OCI-LY1 (cell line): ENCODE data around the gene DNAH14.

Source experiments
- H2AFZ ChIP-seq: fragments of 200-600 bp; sonication (generic), shearing (Covaris generic); 2 replicates; pipeline ENCODE4 v1.6.0; 2014; ENCODE audit warnings: antibody characterized with exemption, mild to moderate bottlenecking, low read length
- H3F3A ChIP-seq: fragments of 200-600 bp; sonication (generic), shearing (Covaris generic); 2 replicates; pipeline ENCODE4 v1.6.0; 2014; ENCODE audit warnings: mild to moderate bottlenecking, antibody characterized with exemption, low read length, moderate library complexity; ENCODE audit not compliant: insufficient read depth
- H3K27ac ChIP-seq: fragments of 200-600 bp; sonication (generic); 2 replicates; pipeline ENCODE4 v1.5.1; 2014; ENCODE audit warnings: low read length, mixed run types, mild to moderate bottlenecking, low read depth; ENCODE audit not compliant: poor library complexity, severe bottlenecking
- H3K27me3 ChIP-seq: fragments of 200-600 bp; sonication (generic); 2 replicates; pipeline ENCODE4 v1.6.0; 2014; ENCODE audit warnings: antibody characterized with exemption, mild to moderate bottlenecking, low read length, moderate library complexity; ENCODE audit not compliant: insufficient read depth
- H3K36me3 ChIP-seq: fragments of 200-600 bp; sonication (generic); 2 replicates; pipeline ENCODE4 v1.6.1; 2014; ENCODE audit warnings: mild to moderate bottlenecking, antibody characterized with exemption, low read length, moderate library complexity, mixed read lengths; ENCODE audit not compliant: insufficient read depth
- H3K4me1 ChIP-seq: fragments of 200-600 bp; sonication (generic); 2 replicates; pipeline ENCODE4 v1.5.1; 2014; ENCODE audit warnings: mild to moderate bottlenecking, low read length, moderate library complexity; ENCODE audit not compliant: insufficient read depth, severe bottlenecking
- H3K4me2 ChIP-seq: fragments of 200-600 bp; sonication (generic), shearing (Covaris generic); 2 replicates; pipeline ENCODE4 v1.6.1; 2014; ENCODE audit warnings: low read length
- H3K4me3 ChIP-seq: fragments of 200-600 bp; sonication (generic); 2 replicates; pipeline ENCODE4 v1.5.1; 2014; ENCODE audit warnings: low read length, low read depth, mild to moderate bottlenecking, mixed read lengths; ENCODE audit not compliant: poor library complexity, severe bottlenecking
- H3K79me2 ChIP-seq: fragments of 200-600 bp; shearing (Covaris generic); 2 replicates; pipeline ENCODE4 v1.6.1; 2016; ENCODE audit warnings: mixed run types, low read length, mixed read lengths; ENCODE audit not compliant: insufficient read depth
- H3K9ac ChIP-seq: fragments of 200-600 bp; sonication (generic), shearing (Covaris generic); 2 replicates; pipeline ENCODE4 v1.6.1; 2014; ENCODE audit warnings: mild to moderate bottlenecking, low read length, mixed read lengths
- H3K9me2 ChIP-seq: fragments of 200-600 bp; sonication (generic), shearing (Covaris generic); 2 replicates; pipeline ENCODE4 v1.6.1; 2014; ENCODE audit warnings: low read depth, mild to moderate bottlenecking, low read length, mixed read lengths
- H3K9me3 ChIP-seq: fragments of 200-600 bp; shearing (Covaris generic); 2 replicates; pipeline ENCODE4 v1.6.1; 2014; ENCODE audit warnings: low read length, mixed read lengths
- H4K20me1 ChIP-seq: fragments of 200-600 bp; sonication (generic), shearing (Covaris generic); 2 replicates; pipeline ENCODE4 v1.6.0; 2016; ENCODE audit warnings: mild to moderate bottlenecking, low read length; ENCODE audit not compliant: insufficient read depth
- CTCF ChIP-seq: fragments of 200-600 bp; sonication (generic), shearing (Covaris generic); IDR thresholded peaks from 2 replicates; pipeline ENCODE4 v1.5.1; 2017; ENCODE audit warnings: mild to moderate bottlenecking, antibody characterized with exemption, low read length, moderate library complexity, mixed read lengths
- EZH2 ChIP-seq: fragments of 200-600 bp; sonication (generic), shearing (Covaris generic); IDR thresholded peaks from 2 replicates; pipeline ENCODE4 v1.8.0; 2017; ENCODE audit warnings: borderline replicate concordance, mixed run types, mild to moderate bottlenecking, antibody characterized with exemption, low read length, moderate library complexity, mixed read lengths

Gene DNAH14

GRCh38 chr1:225447650-225448089, 518.2 kb downstream of the DNAH14 start:
- Histone ChIP-seq H3K9me2 (no peaks in the 10 kb centered on the region), H3K4me2 (no peak overlapping the region), H4K20me1 (no peaks in the 10 kb centered on the region), H2AFZ (no peak overlapping the region), H3K4me1 (peaks cover 33% of the 10 kb centered on the region), H3K9ac (no peak overlapping the region), H3K9me3 (no peaks in the 10 kb centered on the region), H3K4me3 (no peak overlapping the region), H3K27me3 (no peaks in the 10 kb centered on the region), H3K36me3 (no peaks in the 10 kb centered on the region), H3F3A (no peaks in the 10 kb centered on the region), H3K27ac (no peak overlapping the region), H3K79me2 (no peaks in the 10 kb centered on the region)
- no peak for TF ChIP-seq CTCF

GRCh38 chr1:225448146-225448805, 518.8 kb downstream of the DNAH14 start:
- no peaks in the 10 kb centered on the region for H3K79me2 ChIP-seq
- no peaks in the 10 kb centered on the region for H3K9me2 ChIP-seq
- H3K36me3 ChIP-seq, result no peaks in the 10 kb centered on the region; the same call in 1 of the 2 replicates
- no peaks in the 10 kb centered on the region for H3F3A ChIP-seq
- H3K27me3 ChIP-seq, result no peaks in the 10 kb centered on the region
- no peak overlapping the region for H3K9ac ChIP-seq
- H3K9me3 ChIP-seq, result no peaks in the 10 kb centered on the region
- no peaks in the 10 kb centered on the region for H4K20me1 ChIP-seq
- TF ChIP-seq EZH2 (no peak), CTCF (no peak)
- no peak overlapping the region for H3K27ac ChIP-seq
- no peak overlapping the region for H3K4me2 ChIP-seq
- H3K4me3 ChIP-seq, result no peak overlapping the region
- no peak overlapping the region for H2AFZ ChIP-seq
- peaks cover 27% of the 10 kb centered on the region for H3K4me1 ChIP-seq
